BE2C (cell line): Measurements from ENCODE around the gene ZNF229.
A peak's percentile ranks its signal among the peaks of the same experiment; 100 is the strongest.
"Not testable (repeated sequence)": the region's sequence is repeated elsewhere in the genome, so short reads cannot be mapped to it uniquely, and the experiment has no call there.

Experiments
- DNase-seq: peaks from one replicate; pipeline ENCODE4 v3.0.0-alpha.2; 2020
- H3K27me3 ChIP-seq: fragments of 250-450 bp; sonication (Bioruptor Pico); 2 replicates; pipeline ENCODE4 v1.5.1; 2020; ENCODE audit warnings: mild to moderate bottlenecking
- H3K36me3 ChIP-seq: fragments of 250-450 bp; sonication (Bioruptor Pico); 2 replicates; pipeline ENCODE4 v1.5.1; 2020; ENCODE audit warnings: mild to moderate bottlenecking
- H3K4me1 ChIP-seq: fragments of 250-450 bp; sonication (Bioruptor Pico); 2 replicates; pipeline ENCODE4 v1.5.1; 2020
- H3K4me3 ChIP-seq: 2 replicates; pipeline ENCODE4 v1.5.1; 2011; ENCODE audit warnings: low read depth, low read length
- H3K9me3 ChIP-seq: fragments of 250-450 bp; sonication (Bioruptor Pico); 2 replicates; pipeline ENCODE4 v1.5.1; 2020
- CTCF ChIP-seq: IDR thresholded peaks from 2 replicates; pipeline ENCODE4 v1.5.1; 2012; ENCODE audit warnings: mild to moderate bottlenecking, low read depth, low read length

Gene ZNF229

GRCh38 chr19:44401139-44402115 is 46.8 kb downstream of the ZNF229 start, which contains the start of gene ZNF285:
ZNF285 (minus strand) TSS chr19:44401608; CDS start chr19:44397213, 4,395 bp downstream.
- no peaks in the 10 kb centered on the region for H3K27me3 ChIP-seq
- TF ChIP-seq CTCF, result no peak
- no peaks in the 10 kb centered on the region for H3K4me1 ChIP-seq
- peak; percentile 96 for DNase-seq
- H3K4me3 ChIP-seq, result peak within 1 kb of the TSS; percentile 83
- no peaks in the 10 kb centered on the region for H3K36me3 ChIP-seq
- H3K9me3 ChIP-seq, result peaks cover 3% of the 10 kb centered on the region; the same call in 1 of the 2 replicates

GRCh38 chr19:44389268-44389667 is 59.0 kb downstream of the ZNF229 start:
- H3K4me1 ChIP-seq, DNase-seq, H3K4me3 ChIP-seq, H3K9me3 ChIP-seq, H3K36me3 ChIP-seq, H3K27me3 ChIP-seq: not testable (repeated sequence)
